Measurements from ENCODE around the gene MARK4. TPM values are rescaled to one million over a fixed set of nuclear protein-coding genes. Genes with fewer than 3 reads are reported as not detected.
"Not testable (repeated sequence)": the region's sequence is repeated elsewhere in the genome, so short reads cannot be mapped to it uniquely, and the experiment has no call there.

Gene MARK4
- polyA plus RNA-seq, 3 donors = 38.3 to 41.9 (median 39.6) TPM

DNA sequence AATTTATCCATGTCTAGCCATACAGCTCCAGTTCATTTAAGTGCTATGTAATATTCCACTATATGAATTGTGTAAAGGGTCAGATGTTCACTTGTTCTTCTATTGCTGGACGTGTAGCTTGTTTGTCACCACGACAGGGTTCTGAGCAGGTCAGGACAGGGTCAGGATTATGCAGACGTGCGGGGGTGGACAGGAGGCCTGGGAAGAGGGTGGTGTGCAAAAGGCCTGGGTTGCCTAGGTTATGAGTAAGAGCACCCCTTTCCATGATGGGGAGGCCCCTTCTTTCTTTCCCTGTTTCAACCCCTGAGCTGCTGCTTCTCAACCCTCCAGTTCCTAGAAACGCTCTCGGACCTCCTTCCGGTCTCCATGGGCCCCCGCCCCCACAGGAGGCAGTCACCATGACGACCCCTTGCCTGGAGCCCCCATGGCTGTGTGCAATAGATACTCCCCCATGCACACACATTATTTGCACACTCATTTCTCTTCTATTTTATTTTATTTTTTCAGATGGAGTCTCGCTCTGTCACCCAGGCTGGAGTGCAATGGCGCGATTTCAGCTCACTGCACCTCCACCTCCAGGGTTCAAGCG, 7.8 kb upstream of the MARK4 start:
- DNase-seq (ENCODE audit: low read depth in 3 of 3, low spot score in 2 of 3) = no peak

DNA sequence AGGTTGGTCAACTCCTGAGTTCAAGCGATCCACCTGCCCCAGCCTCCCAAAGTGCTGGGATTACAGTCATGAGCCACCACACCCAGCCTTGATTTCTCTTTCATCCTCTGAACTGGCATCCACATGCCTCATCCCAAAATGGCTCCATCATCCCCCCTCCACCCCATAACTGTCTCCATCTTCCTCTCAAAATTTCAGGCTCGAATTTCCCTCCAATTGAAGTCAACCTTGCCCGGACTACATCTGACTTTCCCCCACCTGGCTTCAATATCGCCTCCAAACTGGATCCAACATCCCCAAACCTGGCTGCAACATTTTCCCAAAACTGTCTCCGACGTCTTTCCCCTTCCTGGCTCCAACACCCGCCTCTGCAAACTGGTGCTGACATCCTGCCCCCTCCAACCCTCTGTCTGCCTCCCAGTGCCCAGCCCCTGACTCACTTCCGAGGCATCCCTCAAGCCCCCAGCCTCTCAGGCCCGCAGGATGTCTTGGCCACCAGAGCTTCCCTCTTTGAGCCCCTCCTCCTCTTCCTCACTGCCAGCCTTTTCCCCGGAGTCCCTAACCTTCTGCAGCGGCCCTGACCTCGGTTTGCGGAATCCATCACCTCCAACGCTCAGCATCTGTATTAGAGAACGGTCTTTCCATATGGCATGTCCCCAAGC, 6.8 kb upstream of the MARK4 start:
- no peak for DNase-seq (ENCODE audit: low read depth in 3 of 3, low spot score in 2 of 3)

DNA sequence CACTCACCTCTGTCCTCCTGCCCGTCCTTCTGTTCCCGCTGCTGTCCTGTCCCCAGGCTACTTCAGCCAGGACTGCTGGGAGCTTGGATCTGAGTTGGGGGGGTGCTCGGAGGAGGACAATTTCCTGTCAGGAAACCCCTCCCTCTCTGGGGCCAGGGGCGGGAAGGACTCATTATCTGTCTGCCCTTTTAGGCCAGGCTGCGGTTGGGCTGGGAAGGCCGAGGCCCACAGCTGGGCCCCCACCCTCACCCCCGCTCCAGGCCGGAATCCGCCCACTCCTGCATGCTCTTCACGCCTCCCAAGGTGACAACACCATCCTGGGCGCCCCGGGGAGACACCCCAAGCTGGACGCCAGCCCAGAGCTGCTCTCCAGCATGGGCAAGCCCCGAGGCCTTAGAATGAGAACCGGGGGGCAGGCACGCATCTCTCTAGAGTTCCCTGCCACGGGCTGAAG, 5.7 kb upstream of the MARK4 start, which contains the start of gene EXOC3L2:
TSS of gene EXOC3L2 (minus strand) at position 74 of the 454 bp plus-strand sequence. CDS start 6,362 bp downstream, outside the sequence.
- no peak for DNase-seq (ENCODE audit: low read depth in 3 of 3, low spot score in 2 of 3)

DNA sequence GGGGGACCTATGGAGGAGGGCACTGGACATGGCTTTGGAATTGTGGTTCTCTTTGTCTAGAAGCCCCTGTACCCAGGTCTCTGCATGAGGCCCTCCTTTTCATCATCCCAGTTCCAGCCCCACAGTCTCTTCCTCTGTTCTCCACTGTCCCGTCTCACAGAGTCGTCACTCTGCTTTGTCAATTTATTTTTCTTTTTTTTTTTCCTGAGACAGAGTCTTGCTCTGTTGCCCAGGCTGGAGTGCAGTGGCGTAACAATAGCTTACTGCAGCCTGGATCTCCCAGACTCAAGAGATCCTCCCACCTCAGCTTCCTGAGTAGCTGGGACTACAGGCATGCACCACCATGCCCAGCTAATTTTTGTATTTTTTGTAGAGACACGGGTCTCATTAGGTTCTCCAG, 5.2 kb upstream of the MARK4 start:
- DNase-seq (ENCODE audit: low read depth in 3 of 3, low spot score in 2 of 3) = no peak

DNA sequence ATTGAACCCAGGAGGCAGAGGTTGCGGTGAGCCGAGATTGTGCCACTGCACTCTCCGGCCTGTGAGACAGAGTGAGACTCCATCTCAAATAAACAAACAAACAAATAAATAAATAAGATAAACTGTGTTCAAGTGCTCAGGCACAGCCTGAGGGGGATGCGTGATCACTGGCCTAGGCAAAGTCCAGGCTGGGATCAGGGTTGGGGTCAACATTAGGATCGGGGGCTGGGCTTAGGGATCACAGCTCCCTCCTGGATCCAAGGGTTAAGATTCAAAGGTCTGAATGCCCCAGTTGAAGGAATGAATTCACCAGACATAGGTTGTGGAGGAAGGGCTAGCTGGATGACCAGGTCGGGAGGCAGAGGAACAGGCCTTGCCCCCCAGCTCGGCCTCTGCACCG, 3.9 kb upstream of the MARK4 start:
- no peak for DNase-seq (ENCODE audit: low read depth in 3 of 3, low spot score in 2 of 3)

- DNase-seq (ENCODE audit: low read depth in 3 of 3, low spot score in 2 of 3) = no peak
These were observed 1.6 kb upstream of the MARK4 start for GRCh38 chr19:45249261-45250033.

- no peak for DNase-seq (ENCODE audit: low read depth in 3 of 3, low spot score in 2 of 3)
These were observed 747 bp upstream of the MARK4 start for GRCh38 chr19:45250216-45250831.

- DNase-seq (ENCODE audit: low read depth in 3 of 3, low spot score in 2 of 3) = no peak
These were observed 632 bp downstream of the MARK4 start for GRCh38 chr19:45251452-45252354.

DNA sequence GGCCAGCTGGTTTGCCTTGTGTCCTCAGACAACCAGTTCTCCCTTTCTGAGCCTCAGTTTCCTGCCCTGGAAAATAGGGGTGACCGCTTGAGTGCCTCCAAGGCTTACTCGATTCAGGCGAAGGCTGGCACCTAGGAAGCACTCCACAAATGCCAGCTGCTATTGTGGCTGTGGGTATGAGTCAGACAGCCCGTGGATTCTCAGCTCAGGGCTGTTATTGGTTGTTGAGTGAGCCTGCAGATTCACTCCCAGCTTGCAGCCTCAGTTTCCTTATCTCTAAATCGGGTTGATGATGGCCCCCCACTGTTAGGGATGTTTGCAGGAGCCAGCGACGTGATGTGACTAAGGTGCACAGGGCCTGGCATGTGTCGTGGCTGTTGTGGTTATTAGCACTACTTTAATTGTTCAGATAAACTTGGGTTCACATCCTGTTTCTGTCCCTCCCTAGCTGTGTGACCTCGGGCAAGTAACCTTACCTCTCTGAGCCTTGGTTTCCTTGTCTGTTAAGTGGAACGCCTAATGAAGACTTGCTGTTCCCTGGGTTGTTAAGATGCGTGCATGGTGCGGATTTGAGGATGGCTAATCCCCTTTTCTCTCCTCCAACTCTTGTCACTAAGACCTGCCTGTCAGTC, 2.4 kb downstream of the MARK4 start:
- DNase-seq (ENCODE audit: low read depth in 3 of 3, low spot score in 2 of 3) = no peak

DNA sequence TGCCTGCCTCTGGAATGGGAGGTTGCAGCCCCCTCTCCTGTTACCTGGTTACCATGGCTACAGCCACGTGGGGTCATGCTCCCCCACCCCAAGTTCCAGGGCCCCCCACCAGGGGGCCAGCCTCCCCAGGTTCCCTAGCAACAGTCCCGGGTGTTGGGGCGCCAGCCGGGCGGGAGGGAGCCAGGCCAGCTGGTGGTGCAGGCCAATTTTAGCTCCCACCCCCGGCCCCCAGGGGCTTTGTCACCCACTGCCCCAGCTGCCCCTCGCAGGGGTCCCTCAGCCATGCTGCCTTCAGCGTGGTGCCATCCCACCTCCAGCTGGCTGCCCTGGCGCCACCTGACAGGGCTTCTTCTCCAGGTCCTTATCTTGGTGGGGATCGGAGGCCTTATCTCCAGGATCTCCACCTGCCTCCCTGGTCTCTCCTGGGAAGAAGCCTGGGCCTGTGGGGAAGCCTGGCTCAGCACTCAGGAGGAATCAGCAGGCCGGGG, 3.0 kb downstream of the MARK4 start:
- DNase-seq (ENCODE audit: low read depth in 3 of 3, low spot score in 2 of 3) = no peak

DNA sequence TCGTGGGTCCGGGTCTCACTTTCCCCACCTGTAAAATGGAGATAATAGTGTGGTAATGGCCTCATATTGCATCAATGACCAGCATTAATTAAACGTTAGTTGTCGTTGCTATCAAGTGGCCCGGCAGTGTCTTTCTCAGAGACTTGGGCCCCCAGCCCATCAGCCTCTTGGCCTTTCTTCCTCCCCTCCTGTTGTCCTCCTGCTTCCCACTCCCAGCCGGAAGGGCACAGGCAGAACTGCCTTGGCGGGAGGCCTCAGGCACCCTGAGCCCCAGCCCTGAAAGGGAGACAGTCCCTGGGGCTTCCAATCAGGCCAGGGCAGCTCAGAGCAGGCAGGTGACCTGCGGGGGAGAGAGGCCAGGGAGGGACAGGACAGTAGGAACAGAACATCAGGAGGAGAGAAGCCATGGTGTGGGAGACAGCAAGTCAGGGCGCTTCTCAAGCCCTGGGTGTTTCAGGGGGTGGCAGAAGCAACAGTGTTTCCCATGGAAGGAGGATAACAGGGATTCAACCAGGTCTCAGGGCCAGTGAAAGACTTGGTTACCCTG, 4.6 kb downstream of the MARK4 start:
- no peak for DNase-seq (ENCODE audit: low read depth in 3 of 3, low spot score in 2 of 3)

DNA sequence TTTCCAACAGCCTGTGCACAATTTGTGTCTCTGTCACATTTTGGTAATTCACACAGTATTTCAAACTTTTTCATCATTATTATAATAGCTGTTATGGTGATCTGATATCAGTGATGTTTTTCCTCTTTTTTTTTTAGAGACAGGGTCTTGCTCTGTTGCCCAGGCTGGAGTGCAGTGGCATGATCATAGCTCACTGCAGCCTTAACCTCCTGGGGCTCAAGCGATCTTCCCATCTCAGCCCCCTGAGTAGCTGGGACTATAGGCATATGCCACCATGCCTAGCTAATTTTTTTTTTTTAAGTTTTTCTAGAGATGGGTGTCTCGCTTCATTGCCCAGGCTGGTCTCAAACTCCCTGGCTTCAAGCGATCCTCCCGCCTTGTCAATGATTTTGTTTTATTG, 5.8 kb downstream of the MARK4 start:
- no peak for DNase-seq (ENCODE audit: low read depth in 3 of 3, low spot score in 2 of 3)

DNA sequence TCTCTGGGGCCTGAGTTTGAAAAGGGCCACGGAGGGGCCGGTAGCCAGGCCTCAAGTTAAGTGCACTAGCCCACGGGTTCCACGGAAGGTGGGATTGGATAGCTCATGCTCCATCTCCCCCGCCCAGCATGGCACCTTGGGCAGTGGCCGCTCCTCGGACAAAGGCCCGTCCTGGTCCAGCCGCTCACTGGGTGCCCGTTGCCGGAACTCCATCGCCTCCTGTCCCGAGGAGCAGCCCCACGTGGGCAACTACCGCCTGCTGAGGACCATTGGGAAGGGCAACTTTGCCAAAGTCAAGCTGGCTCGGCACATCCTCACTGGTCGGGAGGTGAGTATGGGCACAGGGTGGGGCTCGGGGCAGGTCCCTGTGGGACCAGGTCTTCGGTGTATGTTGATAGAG, 7.8 kb downstream of the MARK4 start:
- no peak for DNase-seq (ENCODE audit: low read depth in 3 of 3, low spot score in 2 of 3)

DNA sequence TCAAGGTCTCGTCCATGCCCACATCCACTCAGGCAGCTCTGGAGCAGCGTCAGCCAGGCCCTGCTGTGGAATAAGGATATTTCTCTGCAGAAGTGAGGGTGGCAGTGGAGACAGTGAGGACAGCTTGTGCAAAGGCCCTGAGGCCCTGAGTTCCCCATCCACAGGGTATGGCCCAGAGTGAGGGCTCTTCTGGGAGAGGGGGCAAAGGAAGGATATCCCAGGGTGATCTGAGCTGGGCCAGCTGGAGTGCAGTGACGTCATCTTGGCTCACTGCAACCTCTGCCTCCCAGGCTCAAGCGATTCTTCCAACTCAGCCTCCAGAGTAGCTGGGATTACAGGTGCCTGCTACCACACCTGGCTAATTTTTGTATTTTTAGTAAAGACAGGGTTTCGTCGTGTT, 11.5 kb downstream of the MARK4 start:
- DNase-seq (ENCODE audit: low read depth in 3 of 3, low spot score in 2 of 3) = no peak

- no peak for DNase-seq (ENCODE audit: low read depth in 3 of 3, low spot score in 2 of 3)
These were observed 11.9 kb downstream of the MARK4 start for GRCh38 chr19:45263013-45263412.

- no peak for DNase-seq (ENCODE audit: low read depth in 3 of 3, low spot score in 2 of 3)
These were observed 13.8 kb downstream of the MARK4 start for GRCh38 chr19:45264781-45265317.

DNA sequence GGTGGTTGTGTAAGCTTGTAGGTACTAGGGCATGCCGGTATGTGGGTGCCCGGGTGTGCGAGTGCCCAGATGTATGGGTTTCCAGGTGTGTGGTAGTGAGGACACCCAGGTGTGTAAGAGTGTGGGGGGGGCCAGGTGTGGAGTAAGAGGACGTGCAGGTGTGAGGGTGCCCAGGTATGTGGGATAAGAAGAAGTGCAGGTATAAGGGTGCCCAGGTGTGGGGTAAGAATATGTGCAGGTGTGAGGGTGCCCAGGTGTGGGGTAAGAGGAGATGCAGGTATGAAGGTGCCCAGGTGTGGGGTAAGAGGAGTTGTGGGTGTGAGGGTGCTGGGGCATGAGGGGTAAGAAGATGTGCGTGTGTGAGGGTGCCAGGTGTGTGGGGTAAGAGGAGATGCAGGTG, 14.3 kb downstream of the MARK4 start:
- DNase-seq (ENCODE audit: low read depth in 3 of 3, low spot score in 2 of 3) = no peak

GRCh38 chr19:45267296-45267695, 16.2 kb downstream of the MARK4 start:
- no peak for DNase-seq (ENCODE audit: low read depth in 3 of 3, low spot score in 2 of 3)

- DNase-seq (ENCODE audit: low read depth in 3 of 3, low spot score in 2 of 3) = not testable (repeated sequence)
These were observed 18.9 kb downstream of the MARK4 start for GRCh38 chr19:45269939-45270338.
